Neural progenitor cell (in vitro differentiated cells): ENCODE data around the gene GNA14. TPM values are rescaled to one million over a fixed set of nuclear protein-coding genes. Genes with fewer than 3 reads are reported as not detected.

Experiments
- DNase-seq: peaks from one replicate; pipeline ENCODE4 v3.0.0-alpha.2; 2016; ENCODE audit warnings: low spot score
- H2AFZ ChIP-seq: fragments of 200-600 bp; sonication (generic); replicated peaks from 2 replicates; pipeline ENCODE4 v1.6.1; 2016; ENCODE audit warnings: antibody characterized with exemption
- H3F3A ChIP-seq: fragments of 200-600 bp; sonication (generic); 2 replicates; pipeline ENCODE4 v1.6.1; 2016; ENCODE audit warnings: antibody characterized with exemption, low read depth
- H3K27ac ChIP-seq: fragments of 200-600 bp; sonication (generic); 2 replicates; pipeline ENCODE4 v1.5.1; 2016; ENCODE audit warnings: mild to moderate bottlenecking
- H3K27me3 ChIP-seq: fragments of 200-600 bp; sonication (generic); 2 replicates; pipeline ENCODE4 v1.6.1; 2016; ENCODE audit warnings: mild to moderate bottlenecking, moderate library complexity
- H3K36me3 ChIP-seq: fragments of 200-600 bp; sonication (generic); 2 replicates; pipeline ENCODE4 v1.5.1; 2016
- H3K4me1 ChIP-seq: fragments of 200-600 bp; sonication (generic); 2 replicates; pipeline ENCODE4 v1.6.1; 2016; ENCODE audit warnings: mixed run types
- H3K4me2 ChIP-seq: fragments of 200-600 bp; sonication (generic); 2 replicates; pipeline ENCODE4 v1.6.1; 2016
- H3K4me3 ChIP-seq: fragments of 200-600 bp; sonication (generic); 2 replicates; pipeline ENCODE4 v1.5.1; 2016
- H3K79me2 ChIP-seq: fragments of 200-600 bp; sonication (generic); 2 replicates; pipeline ENCODE4 v1.6.1; 2016; ENCODE audit warnings: low read depth
- H3K9ac ChIP-seq: fragments of 200-600 bp; sonication (generic); 2 replicates; pipeline ENCODE4 v1.6.1; 2016
- H3K9me3 ChIP-seq: fragments of 200-600 bp; sonication (generic); 2 replicates; pipeline ENCODE4 v1.5.1; 2016; ENCODE audit warnings: low read depth
- H4K20me1 ChIP-seq: fragments of 200-600 bp; sonication (generic); 2 replicates; pipeline ENCODE4 v1.6.1; 2016; ENCODE audit warnings: low read depth
- H3K27ac Mint-ChIP-seq: 3 replicates; pipeline ENCODE4 v1.8.0; 2021; ENCODE audit warnings: mixed read lengths
- H3K27me3 Mint-ChIP-seq: 2 replicates; pipeline ENCODE4 v1.8.0; 2022; ENCODE audit warnings: low read depth, mild to moderate bottlenecking, inconsistent platforms, moderate library complexity, mixed read lengths; ENCODE audit not compliant: insufficient read depth
- H3K36me3 Mint-ChIP-seq: 3 replicates; pipeline ENCODE4 v1.8.0; 2021; ENCODE audit warnings: mixed read lengths
- H3K4me1 Mint-ChIP-seq: 3 replicates; pipeline ENCODE4 v1.8.0; 2021; ENCODE audit warnings: mixed read lengths
- H3K4me3 Mint-ChIP-seq: 3 replicates; pipeline ENCODE4 v1.8.0; 2021; ENCODE audit warnings: mild to moderate bottlenecking, moderate library complexity, mixed read lengths
- H3K9me3 Mint-ChIP-seq: 3 replicates; pipeline ENCODE4 v1.8.0; 2020; ENCODE audit warnings: mixed read lengths
- CTCF ChIP-seq: fragments of 200-600 bp; sonication (generic); IDR thresholded peaks from 2 replicates; pipeline ENCODE4 v1.5.1; 2017; ENCODE audit warnings: antibody characterized with exemption, mild to moderate bottlenecking
- EZH2 ChIP-seq: fragments of 200-600 bp; sonication (generic); IDR thresholded peaks from 2 replicates; pipeline ENCODE4 v1.6.1; 2017; ENCODE audit warnings: antibody characterized with exemption, mild to moderate bottlenecking, moderate library complexity
- EZH2phosphoT487 ChIP-seq: fragments of 200-600 bp; sonication (generic); IDR thresholded peaks from 2 replicates; pipeline ENCODE4 v1.6.1; 2017; ENCODE audit warnings: antibody characterized with exemption
- total RNA-seq: library from RNA; depleted of rRNA; stranded (reverse); fragments of >200 nt; gene quantifications from 2 replicates; pipeline ENCODE4 v1.2.3, GENCODE V29; 2015; ENCODE audit warnings: low replicate concordance

Gene GNA14
- total RNA-seq, 1 donor from 2014 or later = not detected

DNA sequence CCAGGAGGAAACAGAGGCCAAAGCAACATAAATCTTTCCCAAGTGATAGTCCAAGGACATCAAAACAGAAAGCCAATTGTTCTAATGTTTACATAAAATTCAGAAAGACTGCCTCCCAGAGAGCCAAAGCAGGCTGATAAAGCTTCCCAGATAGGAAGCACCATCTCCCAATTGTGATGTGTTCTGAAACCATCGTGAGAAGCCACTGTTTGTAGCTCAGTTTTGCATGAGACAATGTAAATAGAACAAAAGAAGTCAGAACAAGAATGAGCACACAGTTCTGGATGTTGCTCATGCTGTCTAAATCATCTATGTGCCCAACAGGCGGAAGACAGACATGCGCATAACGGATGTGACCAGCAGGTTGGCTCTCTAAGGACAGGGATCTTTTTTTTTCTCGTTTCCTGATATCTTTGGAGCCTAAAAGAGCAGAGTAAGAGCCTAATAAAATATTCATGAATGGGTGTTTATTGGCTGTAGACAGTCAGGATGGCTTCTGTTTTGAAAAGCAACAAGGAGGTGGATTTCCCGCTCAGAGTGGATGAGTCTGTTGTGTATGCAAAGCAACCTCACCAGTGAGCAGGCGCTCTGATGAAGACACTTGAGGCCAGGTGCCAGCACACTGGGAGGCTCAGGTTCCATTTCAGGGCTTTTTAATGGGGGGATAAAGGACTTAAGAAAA, 113.6 kb downstream of the GNA14 start:
- Mint-ChIP-seq H3K4me1 (peaks cover 15% of the 10 kb centered on the region), H3K27me3 (peaks cover 8% of the 10 kb centered on the region), H3K9me3 (peaks cover 7% of the 10 kb centered on the region), H3K36me3 (no peaks in the 10 kb centered on the region), H3K27ac (peak overlapping the region; percentile 44), H3K4me3 (peak overlapping the region; percentile 52)
- H3K4me1 ChIP-seq = peaks cover 8% of the 10 kb centered on the region
- no peaks in the 10 kb centered on the region for H4K20me1 ChIP-seq
- H3F3A ChIP-seq = peaks cover 17% of the 10 kb centered on the region
- H3K79me2 ChIP-seq = no peaks in the 10 kb centered on the region
- peak; percentile 31 for DNase-seq
- TF ChIP-seq EZH2 (no peak), CTCF (no peak), EZH2phosphoT487 (no peak)
- no peaks in the 10 kb centered on the region for H3K27me3 ChIP-seq
- no peak overlapping the region for H3K4me3 ChIP-seq
- H3K36me3 ChIP-seq = no peaks in the 10 kb centered on the region
- no peaks in the 10 kb centered on the region for H3K9me3 ChIP-seq
- no peak overlapping the region for H3K4me2 ChIP-seq
- H3K27ac ChIP-seq = no peak overlapping the region
- H3K9ac ChIP-seq = no peak overlapping the region
- no peak overlapping the region for H2AFZ ChIP-seq

- H3K27me3 Mint-ChIP-seq = peaks cover 6% of the 10 kb centered on the region
- Histone ChIP-seq H2AFZ (no peak overlapping the region), H3K9me3 (no peaks in the 10 kb centered on the region), H3K27me3 (no peaks in the 10 kb centered on the region), H3K4me1 (peaks cover 8% of the 10 kb centered on the region), H3K27ac (no peak overlapping the region), H4K20me1 (no peaks in the 10 kb centered on the region), H3K4me3 (no peak overlapping the region), H3F3A (peaks cover 17% of the 10 kb centered on the region), H3K36me3 (no peaks in the 10 kb centered on the region), H3K79me2 (no peaks in the 10 kb centered on the region), H3K9ac (no peak overlapping the region), H3K4me2 (no peak overlapping the region)
- DNase-seq = no peak
- H3K36me3 Mint-ChIP-seq = no peaks in the 10 kb centered on the region
- peak overlapping the region; percentile 11 for H3K27ac Mint-ChIP-seq
- peaks cover 7% of the 10 kb centered on the region for H3K9me3 Mint-ChIP-seq
- no peak overlapping the region for H3K4me3 Mint-ChIP-seq
- peaks cover 15% of the 10 kb centered on the region for H3K4me1 Mint-ChIP-seq
- no peak for TF ChIP-seq EZH2
- TF ChIP-seq EZH2phosphoT487 = no peak
- no peak for TF ChIP-seq CTCF
Observed at GRCh38 chr9:77533671-77534070, 114.5 kb downstream of the GNA14 start.

DNA sequence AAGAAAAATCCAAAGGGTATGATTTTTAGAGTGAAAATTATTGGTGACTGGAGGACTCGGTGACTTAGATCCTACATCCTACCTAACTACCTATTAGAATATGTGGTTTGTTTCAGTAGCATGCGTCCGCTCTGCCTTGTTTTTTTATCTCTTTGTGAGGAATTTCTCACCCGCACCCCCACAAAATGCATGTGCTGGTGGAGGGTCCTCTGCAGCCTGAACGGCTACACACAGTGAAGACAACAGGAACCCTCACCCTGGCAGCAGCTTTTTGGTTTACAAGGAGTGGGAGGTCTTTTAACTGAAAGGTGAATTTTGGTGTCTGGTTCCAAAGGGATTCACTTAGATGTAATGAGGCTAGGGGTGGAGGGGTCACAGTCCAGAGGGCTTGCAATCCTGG, 115.5 kb downstream of the GNA14 start:
- no peak overlapping the region for H3K4me3 Mint-ChIP-seq
- no peak overlapping the region for H3K9ac ChIP-seq
- H3K27me3 ChIP-seq = no peaks in the 10 kb centered on the region
- peaks cover 7% of the 10 kb centered on the region for H3K9me3 Mint-ChIP-seq
- peaks cover 17% of the 10 kb centered on the region for H3F3A ChIP-seq
- H4K20me1 ChIP-seq = no peaks in the 10 kb centered on the region
- no peaks in the 10 kb centered on the region for H3K9me3 ChIP-seq
- peaks cover 8% of the 10 kb centered on the region for H3K4me1 ChIP-seq
- H3K4me1 Mint-ChIP-seq = peaks cover 15% of the 10 kb centered on the region
- H3K36me3 ChIP-seq = no peaks in the 10 kb centered on the region
- H3K27me3 Mint-ChIP-seq = peaks cover 6% of the 10 kb centered on the region
- no peak overlapping the region for H3K4me2 ChIP-seq
- H3K27ac ChIP-seq = no peak overlapping the region
- TF ChIP-seq EZH2 = no peak
- TF ChIP-seq EZH2phosphoT487 = no peak
- TF ChIP-seq CTCF = no peak
- no peaks in the 10 kb centered on the region for H3K36me3 Mint-ChIP-seq
- no peak overlapping the region for H3K4me3 ChIP-seq
- H3K79me2 ChIP-seq = no peaks in the 10 kb centered on the region
- H3K27ac Mint-ChIP-seq = no peak overlapping the region
- DNase-seq = no peak
- no peak overlapping the region for H2AFZ ChIP-seq
